HG03159 (cell line): ENCODE measurements around the gene NDUFV2.
"Not testable (repeated sequence)": the region's sequence is repeated elsewhere in the genome, so short reads cannot be mapped to it uniquely, and the experiment has no call there.

Experiments used
- ATAC-seq: cut with Tn5 transposase; IDR thresholded peaks from one replicate; pipeline ENCODE4 v1.9.1; 2021; ENCODE audit warnings: mild to moderate bottlenecking, moderate library complexity; ENCODE audit not compliant: unreplicated experiment

NDUFV2 gene

GRCh38 chr18:9088727-9089126, 13.8 kb upstream of the NDUFV2 start:
- not testable (repeated sequence) for ATAC-seq

GRCh38 chr18:9090578-9090977, 11.9 kb upstream of the NDUFV2 start:
- ATAC-seq: no peak

GRCh38 chr18:9091066-9091476, 11.4 kb upstream of the NDUFV2 start:
- no peak for ATAC-seq

- no peak for ATAC-seq
Measured at GRCh38 chr18:9092665-9093064, 9.8 kb upstream of the NDUFV2 start.

DNA sequence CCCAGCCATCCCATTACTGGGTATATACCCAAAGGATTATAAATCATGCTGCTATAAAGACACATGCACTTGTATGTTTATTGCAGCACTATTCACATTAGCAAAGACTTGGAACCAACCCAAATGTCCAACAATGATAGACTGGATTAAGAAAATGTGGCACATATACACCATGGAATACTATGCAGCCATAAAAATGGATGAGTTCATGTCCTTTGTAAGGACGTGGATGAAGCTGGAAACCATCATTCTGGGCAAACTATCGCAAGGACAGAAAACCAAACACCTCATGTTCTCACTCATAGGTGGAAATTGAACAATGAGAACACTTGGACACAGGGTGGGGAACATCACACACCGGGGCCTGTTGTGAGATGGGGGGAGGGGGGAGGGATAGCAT, 9.4 kb upstream of the NDUFV2 start:
- not testable (repeated sequence) for ATAC-seq

DNA sequence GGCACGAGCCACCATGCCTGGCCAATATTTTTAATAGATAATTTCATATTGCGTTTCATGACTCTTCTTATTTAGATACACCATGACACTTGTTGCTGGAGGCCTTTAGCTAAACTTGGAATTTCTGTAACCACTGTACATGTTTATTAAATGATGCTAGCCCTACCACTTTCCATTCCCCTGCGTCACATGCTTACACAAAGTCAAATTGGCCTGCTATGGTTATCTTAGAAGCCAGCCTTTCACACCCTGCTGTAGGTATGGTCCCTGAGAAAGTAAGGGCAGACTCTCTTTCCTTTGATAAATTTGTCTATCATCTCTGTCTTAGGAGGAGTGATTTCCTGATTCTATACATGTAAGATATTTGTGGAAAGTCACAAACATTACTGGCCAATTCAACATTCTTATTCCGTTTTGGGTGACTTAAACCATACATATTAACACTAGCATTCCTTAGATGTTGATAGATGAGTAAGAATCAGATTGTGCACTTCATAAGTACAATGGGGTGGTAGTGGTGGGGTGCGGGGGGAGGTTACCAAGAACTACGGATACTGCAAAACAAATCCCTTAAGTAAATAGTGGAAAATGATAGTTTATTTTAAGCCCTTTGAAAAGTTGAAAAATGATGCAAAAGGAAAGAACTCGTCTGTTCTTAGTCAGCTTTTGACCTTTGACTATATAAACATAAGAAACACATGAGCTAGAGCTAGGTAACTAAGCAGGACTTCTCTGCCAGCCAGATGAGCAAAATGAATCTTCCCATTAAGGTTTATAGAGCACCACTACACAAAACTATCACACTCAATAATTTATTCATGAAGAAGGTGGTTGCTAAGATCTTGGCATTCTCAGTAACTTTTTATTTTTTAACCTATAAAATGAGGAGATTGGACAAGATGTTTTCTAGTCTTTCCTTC, 7.9 kb upstream of the NDUFV2 start:
- no peak for ATAC-seq

- ATAC-seq: peak; percentile 93
Measured at GRCh38 chr18:9095297-9096006, 7.0 kb upstream of the NDUFV2 start.

DNA sequence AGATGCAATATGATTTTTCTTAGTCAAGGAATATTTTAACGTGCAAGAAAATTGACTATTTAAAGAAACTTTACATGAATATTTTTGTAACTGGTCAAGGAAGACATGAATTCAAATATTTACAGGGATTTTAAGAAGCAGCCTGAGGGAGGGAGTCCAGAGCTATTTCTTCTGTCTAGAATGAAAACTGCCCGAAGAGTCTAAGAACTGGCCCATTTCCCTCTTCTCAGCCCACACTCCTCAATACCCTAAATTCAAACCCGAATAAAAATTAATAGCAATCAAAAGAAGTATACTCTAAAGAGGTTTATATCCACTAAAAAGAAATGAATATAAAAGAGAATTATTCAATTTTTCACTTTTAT, 6.5 kb upstream of the NDUFV2 start:
- no peak for ATAC-seq

GRCh38 chr18:9096685-9097084, 5.8 kb upstream of the NDUFV2 start:
- no peak for ATAC-seq

DNA sequence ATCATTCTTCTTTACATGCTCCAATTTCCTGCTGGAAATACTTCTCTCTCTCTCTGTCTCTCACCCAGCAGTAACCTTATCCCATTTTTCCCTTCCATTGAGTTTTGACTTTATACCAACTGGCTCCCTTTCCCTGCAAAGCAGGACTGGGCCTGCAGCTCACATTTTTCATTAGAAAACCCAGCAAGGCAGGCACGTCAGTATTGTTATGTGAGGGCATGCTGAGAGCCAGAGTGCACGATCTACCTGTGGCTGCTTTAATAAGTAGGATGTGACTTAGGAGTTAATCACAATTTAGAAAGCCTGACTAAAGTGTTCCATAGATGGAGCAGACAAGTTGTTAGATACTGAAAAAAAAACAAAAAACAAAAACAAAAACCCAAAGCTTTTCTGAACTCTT, 5.2 kb upstream of the NDUFV2 start:
- ATAC-seq: no peak

GRCh38 chr18:9100796-9101195, 1.7 kb upstream of the NDUFV2 start:
- no peak for ATAC-seq

DNA sequence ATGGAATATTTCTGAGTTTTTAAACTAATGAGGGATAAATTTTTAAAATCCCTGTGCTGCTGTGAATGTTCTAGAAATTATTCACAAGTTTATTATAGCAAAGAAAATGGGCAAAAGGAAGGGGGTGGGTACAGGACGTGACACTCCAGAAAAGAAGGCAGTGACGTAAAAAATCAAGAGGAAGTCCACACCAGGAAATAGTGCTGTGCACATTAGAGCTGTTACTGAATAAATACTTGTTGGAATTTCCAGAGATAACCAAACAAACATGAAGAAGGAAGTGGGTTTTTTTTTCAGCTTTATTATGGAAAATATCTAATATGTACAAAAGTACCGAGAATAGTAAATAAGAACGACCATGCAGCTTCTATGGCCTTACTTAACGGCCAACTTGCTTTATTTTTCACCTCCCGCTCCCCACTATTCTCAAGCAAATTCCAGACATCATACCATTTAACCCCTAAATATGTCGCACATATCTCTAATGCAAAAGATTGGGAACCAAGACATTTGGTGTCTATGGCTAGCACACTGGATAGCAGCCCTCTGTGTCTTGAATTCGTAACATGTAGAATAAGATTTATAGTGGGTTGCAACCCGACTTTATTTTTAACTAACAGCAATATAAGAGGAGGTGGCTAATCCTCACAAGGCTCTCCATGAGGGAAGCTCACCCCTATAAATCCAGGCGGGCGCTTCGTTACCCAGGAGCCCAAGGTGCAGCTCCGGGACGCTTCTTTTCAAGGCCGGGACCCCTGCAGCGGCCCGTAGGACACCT, 580 bp upstream of the NDUFV2 start:
- ATAC-seq: peak; percentile 19

- no peak for ATAC-seq
Measured at GRCh38 chr18:9103376-9103873, 926 bp downstream of the NDUFV2 start.

GRCh38 chr18:9104244-9104901, 1.9 kb downstream of the NDUFV2 start:
- no peak for ATAC-seq

DNA sequence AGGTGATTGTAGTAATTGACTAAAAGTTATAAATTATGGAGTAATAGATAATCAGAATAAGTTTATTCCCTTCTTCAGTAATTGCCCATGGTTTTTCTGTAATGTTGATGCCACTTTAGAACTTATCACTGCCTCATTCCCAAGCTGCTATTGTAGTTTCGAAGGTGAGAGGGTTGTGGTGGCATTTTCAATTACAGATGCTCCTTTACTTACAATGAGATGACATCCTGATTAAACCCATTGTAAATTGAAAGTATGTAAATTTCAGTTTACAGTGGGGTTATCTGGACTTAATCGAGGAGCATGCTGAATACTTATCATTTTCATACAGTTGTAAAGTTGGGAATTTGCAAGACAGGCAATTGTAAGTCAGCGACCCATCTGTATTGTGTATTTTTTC, 2.9 kb downstream of the NDUFV2 start:
- no peak for ATAC-seq

DNA sequence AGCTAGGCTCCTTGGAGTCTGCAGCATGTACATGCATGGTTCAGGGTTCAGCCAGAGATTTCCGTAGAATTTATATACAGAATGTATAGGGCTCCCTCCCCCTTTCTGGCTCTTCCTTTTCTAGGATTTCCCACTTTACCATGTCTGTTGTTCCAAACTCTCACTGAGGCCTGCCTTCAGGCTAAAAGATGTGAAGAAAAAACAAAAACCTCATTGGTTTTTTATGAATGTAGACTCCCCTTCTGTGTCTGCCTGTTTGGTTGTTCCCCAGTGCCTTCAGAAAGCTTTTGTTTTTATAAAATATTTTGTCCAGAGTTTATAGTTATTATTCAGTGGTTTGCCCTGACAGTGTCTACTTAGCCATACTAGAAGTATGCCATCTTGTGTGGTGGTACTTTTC, 3.6 kb downstream of the NDUFV2 start:
- no peak for ATAC-seq

- ATAC-seq: no peak
Measured at GRCh38 chr18:9106800-9107584, 4.5 kb downstream of the NDUFV2 start.

- ATAC-seq: no peak
Measured at GRCh38 chr18:9108911-9109310, 6.4 kb downstream of the NDUFV2 start.

- ATAC-seq: no peak
Measured at GRCh38 chr18:9109523-9109922, 7.0 kb downstream of the NDUFV2 start.
